ENCODE measurements around the gene CITED4.

The CITED4 gene

DNA sequence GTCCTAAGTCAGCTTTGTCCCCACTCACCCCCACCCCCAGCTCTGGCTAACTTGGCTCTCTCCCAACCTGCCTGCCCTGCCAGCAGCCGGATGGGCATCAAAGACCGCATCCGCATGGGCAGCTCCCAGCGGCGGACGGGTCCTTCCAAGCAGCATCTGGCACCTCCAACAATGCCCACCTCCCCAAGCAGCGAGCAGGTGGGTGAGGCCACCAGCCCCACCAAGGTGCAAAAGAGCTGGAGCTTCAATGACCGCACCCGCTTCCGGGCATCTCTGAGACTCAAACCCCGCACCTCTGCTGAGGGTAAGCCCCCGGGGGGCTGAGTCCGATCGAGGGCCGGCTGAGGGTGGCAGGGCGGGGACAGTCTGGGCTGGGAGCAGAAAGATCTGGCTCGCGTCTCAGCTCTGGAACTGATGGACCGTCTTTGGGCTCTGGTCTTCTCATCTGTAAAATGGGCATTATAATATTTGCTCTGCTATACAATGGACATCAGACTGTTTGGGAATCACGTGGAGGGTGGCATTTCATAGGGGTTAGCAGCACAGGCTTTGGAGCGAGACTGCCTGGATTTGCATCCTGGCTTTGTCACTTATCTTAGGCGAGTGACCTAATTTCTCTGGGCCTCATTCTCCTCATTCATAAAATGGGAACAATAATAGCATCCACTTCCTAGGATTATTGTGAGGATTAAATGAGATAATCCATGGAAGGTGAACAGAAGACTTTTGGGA lies 31.0 kb downstream of the CITED4 start:
- in situ Hi-C loops (cut with HindIII; ENCODE audit: low sequenced_read_pairs) = no loop called here
- TF ChIP-seq, protein P1, sequence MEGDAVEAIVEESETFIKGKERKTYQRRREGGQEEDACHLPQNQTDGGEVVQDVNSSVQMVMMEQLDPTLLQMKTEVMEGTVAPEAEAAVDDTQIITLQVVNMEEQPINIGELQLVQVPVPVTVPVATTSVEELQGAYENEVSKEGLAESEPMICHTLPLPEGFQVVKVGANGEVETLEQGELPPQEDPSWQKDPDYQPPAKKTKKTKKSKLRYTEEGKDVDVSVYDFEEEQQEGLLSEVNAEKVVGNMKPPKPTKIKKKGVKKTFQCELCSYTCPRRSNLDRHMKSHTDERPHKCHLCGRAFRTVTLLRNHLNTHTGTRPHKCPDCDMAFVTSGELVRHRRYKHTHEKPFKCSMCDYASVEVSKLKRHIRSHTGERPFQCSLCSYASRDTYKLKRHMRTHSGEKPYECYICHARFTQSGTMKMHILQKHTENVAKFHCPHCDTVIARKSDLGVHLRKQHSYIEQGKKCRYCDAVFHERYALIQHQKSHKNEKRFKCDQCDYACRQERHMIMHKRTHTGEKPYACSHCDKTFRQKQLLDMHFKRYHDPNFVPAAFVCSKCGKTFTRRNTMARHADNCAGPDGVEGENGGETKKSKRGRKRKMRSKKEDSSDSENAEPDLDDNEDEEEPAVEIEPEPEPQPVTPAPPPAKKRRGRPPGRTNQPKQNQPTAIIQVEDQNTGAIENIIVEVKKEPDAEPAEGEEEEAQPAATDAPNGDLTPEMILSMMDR (IDR thresholded peaks at IDR 0.05; ENCODE audit: low read depth, low read length) = no peak
- DNase-seq (ENCODE audit: low read depth, low spot score) = no peak
- no peak overlapping the region for H3K4me3 ChIP-seq (ENCODE audit: low read depth, low read length)

DNA sequence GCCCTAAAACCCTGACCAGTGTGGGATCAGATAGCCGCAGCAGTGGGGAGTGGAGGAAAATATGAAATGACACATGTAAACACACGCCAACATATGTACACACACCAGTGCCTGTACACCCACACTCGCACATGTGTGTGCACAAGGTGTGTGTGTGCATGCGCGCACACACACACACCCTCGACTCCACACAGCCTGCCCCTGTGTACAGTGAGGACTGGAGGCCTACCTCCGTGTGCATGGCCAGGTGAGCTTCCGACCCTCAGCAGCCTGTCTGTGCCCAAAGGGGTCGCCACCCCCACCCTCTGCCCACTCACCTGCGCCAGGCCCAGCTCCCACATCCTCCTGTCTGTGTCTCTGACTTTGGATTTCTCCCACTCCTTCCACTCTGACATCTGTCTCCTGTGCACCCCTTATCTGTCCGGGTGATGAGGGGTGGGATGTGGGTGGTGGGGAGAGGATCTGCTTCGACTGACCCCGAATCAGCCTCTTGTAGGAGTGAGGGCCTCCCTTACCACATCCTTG lies 31.7 kb downstream of the CITED4 start:
- DNase-seq (ENCODE audit: low read depth, low spot score) = no peak
- no peak overlapping the region for H3K4me3 ChIP-seq (ENCODE audit: low read depth, low read length)
- in situ Hi-C loops (cut with HindIII; ENCODE audit: low sequenced_read_pairs) = no loop called here
- TF ChIP-seq, protein P1 (IDR thresholded peaks at IDR 0.05; ENCODE audit: low read depth, low read length) = no peak

DNA sequence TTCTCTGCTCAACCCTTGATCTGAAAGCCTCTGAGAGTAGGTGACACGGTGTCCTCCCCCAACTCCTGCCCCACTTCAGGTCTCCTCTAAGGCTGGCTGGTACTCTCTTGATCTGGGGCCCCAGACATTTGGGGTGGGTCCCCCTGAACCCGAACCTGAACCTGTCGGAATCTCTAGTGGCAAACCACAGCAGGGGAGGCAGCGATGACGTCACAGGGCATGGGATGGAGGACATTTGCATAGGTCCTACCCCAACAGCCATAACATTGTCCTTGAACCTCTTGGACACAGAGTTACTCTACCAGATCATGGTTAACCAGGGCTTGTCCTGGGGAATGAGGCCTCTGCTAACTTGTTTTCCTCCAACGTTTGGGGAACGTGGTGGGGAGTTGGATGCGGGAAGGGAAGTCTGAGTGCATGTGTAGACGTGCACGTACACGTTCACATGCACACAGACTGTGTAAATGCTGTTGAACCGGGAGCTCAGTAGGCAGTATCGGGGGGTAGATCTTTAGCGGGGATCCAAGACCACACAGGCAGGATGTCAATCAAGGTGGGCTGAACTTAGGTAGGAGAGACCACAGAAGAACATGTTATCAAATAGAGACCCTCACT lies 32.4 kb downstream of the CITED4 start:
- in situ Hi-C loops (cut with HindIII; ENCODE audit: low sequenced_read_pairs) = no loop called here
- TF ChIP-seq, protein P1 (IDR thresholded peaks at IDR 0.05; ENCODE audit: low read depth, low read length) = no peak
- DNase-seq (ENCODE audit: low read depth, low spot score) = no peak
- no peak overlapping the region for H3K4me3 ChIP-seq (ENCODE audit: low read depth, low read length)

DNA sequence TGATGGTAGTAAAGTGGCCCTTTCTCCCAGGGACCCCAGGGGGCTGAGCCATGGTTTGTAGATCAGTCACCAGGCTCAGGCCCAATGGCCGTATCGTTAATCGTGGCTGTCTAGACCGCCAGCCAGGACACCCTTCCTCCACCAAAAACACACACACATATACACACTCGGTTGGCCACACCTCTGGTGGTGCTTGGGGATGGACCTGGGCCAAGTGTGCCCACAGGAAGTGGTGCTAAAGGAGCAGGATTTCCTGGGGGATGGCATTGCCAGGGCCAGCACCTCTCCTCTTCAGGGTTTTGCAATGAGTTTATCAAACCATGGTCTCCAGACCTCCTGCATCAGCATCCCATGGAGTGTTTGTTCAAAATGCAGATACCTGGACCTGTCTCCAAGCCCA lies 36.2 kb downstream of the CITED4 start:
- TF ChIP-seq, protein P1 (IDR thresholded peaks at IDR 0.05; ENCODE audit: low read depth, low read length) = no peak
- no peak for DNase-seq (ENCODE audit: low read depth, low spot score)
- no peak overlapping the region for H3K4me3 ChIP-seq (ENCODE audit: low read depth, low read length)
- in situ Hi-C loops (cut with HindIII; ENCODE audit: low sequenced_read_pairs) = no loop called here

DNA sequence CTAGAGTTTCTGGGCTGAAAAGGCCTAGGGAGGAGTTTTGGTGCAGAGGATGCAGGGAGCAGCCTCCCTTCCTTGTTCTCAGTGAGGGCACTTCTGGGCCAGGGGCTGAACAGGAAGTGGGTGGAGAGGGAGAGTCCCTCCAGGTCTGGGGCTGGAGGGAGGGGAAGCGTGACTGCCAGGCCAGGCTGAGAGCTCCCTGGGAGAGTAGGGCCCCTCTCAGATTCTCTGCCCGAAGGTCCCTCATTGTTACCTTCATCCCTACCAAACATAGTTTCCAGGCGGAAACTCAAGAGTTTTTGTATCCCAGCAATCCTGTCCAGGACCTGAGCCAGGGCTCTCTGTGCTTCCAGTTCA lies 36.8 kb downstream of the CITED4 start:
- in situ Hi-C loops (cut with HindIII; ENCODE audit: low sequenced_read_pairs) = no loop called here
- TF ChIP-seq, protein P1 (IDR thresholded peaks at IDR 0.05; ENCODE audit: low read depth, low read length) = no peak
- H3K4me3 ChIP-seq (ENCODE audit: low read depth, low read length) = no peak overlapping the region
- DNase-seq (ENCODE audit: low read depth, low spot score) = no peak

DNA sequence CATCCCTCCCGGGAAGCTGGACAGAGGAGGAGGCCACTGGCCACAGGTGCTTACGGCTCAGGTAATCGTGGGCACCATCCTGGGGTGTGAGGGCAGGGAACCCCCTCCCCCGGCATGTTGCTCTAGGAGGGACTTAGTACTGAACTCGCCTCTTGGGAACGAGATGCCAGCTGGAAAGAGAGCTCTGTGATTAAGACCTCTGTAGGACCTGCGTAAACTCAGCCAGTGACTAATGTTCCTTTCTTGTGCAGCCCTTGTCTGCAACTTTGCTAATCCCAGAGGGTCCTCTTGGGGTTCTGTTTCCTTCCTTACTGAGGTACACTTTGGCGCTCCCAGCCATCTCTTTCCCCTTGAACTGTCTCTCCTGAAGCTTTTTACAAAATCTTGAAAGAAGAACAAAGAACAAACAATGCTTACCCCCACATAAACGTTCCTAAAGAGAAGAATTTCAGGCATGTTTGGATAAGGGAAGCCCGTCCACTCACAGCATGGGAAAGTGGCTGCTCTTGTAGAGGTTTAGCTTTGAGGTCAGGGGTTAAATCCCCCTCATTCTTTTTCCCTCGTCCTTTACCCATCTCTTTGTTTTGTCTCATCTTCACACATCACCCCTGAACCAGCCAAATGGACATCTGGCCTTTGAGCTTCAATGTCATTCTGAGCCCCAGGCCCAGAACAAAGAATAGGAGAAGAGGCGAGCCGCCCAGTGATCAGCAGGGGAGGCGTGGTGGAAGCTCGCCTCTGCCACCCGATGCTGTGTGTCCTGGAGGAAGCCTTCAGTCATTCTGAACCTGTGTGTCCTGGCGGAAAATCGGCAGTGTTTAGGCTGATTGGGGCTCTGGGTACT lies 37.4 kb downstream of the CITED4 start:
- TF ChIP-seq, protein P1 (IDR thresholded peaks at IDR 0.05; ENCODE audit: low read depth, low read length) = no peak
- in situ Hi-C loops (cut with HindIII; ENCODE audit: low sequenced_read_pairs) = no loop called here
- DNase-seq (ENCODE audit: low read depth, low spot score) = peak; percentile 70
- no peak overlapping the region for H3K4me3 ChIP-seq (ENCODE audit: low read depth, low read length)
